Endothelial cell of umbilical vein (primary cell): ENCODE measurements around the gene SATB2. TPM values are rescaled to one million over a fixed set of nuclear protein-coding genes. Genes with fewer than 3 reads are reported as not detected.
A peak's percentile ranks its signal among the peaks of the same experiment; 100 is the strongest.

Experiments
- BruUV-seq: library from RNA; stranded (reverse); fragments of 400-500 nt; replicated peaks from 2 replicates; lab custom pipeline; 2021; lab: Mats Ljungman, UMichigan
- CTCF ChIA-PET: fragments of 300-600, 350-600 bp; sonication (Branson Sonifier 250); formaldehyde crosslinking; loops from one replicate; lab custom pipeline; 2021; ENCODE audit warnings: antibody characterized with exemption, inconsistent platforms; lab: Charles Lee
- POLR2A ChIA-PET: fragments of 300-600, 350-600 bp; sonication (Branson Sonifier 250); formaldehyde crosslinking; loops from one replicate; lab custom pipeline; 2021; ENCODE audit warnings: antibody characterized with exemption, inconsistent platforms; lab: Charles Lee
- DNase-seq: peaks from one replicate; pipeline ENCODE4 v3.0.0-alpha.2; 2011; ENCODE audit warnings: low read depth, low spot score
- FAIRE-seq: peaks from 2 replicates; lab custom pipeline; 2011; peaks lifted over from hg19 to GRCh38; lab: Jason Lieb, UNC
- H2AFZ ChIP-seq: 2 replicates; pipeline ENCODE4 v1.6.0; 2012; ENCODE audit warnings: low read depth, low read length, control low read depth, inconsistent platforms
- H3K27ac ChIP-seq: 2 replicates; pipeline ENCODE4 v1.5.1; 2011; ENCODE audit warnings: low read depth, mild to moderate bottlenecking, control low read depth, low read length, moderate library complexity; ENCODE audit not compliant: insufficient read depth
- H3K27me3 ChIP-seq, 2 experiments: 2 replicates each; pipeline versions ENCODE4 v1.6.0 to v1.6.1; 2011; ENCODE audit warnings: low read length in 2 of 2, mixed read lengths in 1 of 2; ENCODE audit not compliant: control insufficient read depth in 2 of 2, insufficient read depth in 2 of 2
- H3K36me3 ChIP-seq, 2 experiments: 2 replicates in 1 of 2; 3 replicates in 1 of 2; pipeline ENCODE4 v1.5.1; 2011; ENCODE audit warnings: low read length in 2 of 2, mild to moderate bottlenecking in 1 of 2, moderate library complexity in 1 of 2; ENCODE audit not compliant: control insufficient read depth in 2 of 2, insufficient read depth in 2 of 2; ENCODE audit errors: extremely low read depth in 1 of 2
- H3K4me1 ChIP-seq: 3 replicates; pipeline ENCODE4 v1.5.1; 2011; ENCODE audit warnings: mild to moderate bottlenecking, low read length; ENCODE audit not compliant: control insufficient read depth, insufficient read depth; ENCODE audit errors: extremely low read depth
- H3K4me2 ChIP-seq: 2 replicates; pipeline ENCODE4 v1.6.1; 2011; ENCODE audit warnings: low read length, control low read depth, mixed read lengths; ENCODE audit not compliant: insufficient read depth
- H3K4me3 ChIP-seq, 3 experiments: fragments of 200-600 bp in 1 of 3; sonication (generic), shearing (Covaris generic) in 1 of 3; replicated peaks in 1 of 3; 2 replicates each; pipeline ENCODE4 v1.5.1; 2011 to 2016; ENCODE audit warnings: control low read depth in 3 of 3, low read length in 3 of 3, mild to moderate bottlenecking in 2 of 3, inconsistent platforms in 1 of 3, low read depth in 1 of 3, moderate library complexity in 1 of 3; ENCODE audit not compliant: insufficient read depth in 1 of 3
- H3K79me2 ChIP-seq: 2 replicates; pipeline ENCODE4 v1.6.0; 2012; ENCODE audit warnings: low read length, inconsistent platforms; ENCODE audit not compliant: control insufficient read depth, insufficient read depth
- H3K9ac ChIP-seq: replicated peaks from 2 replicates; pipeline ENCODE3; 2011; ENCODE audit warnings: low read length, control low read depth; ENCODE audit not compliant: insufficient read depth; ENCODE audit errors: extremely low read depth
- H3K9me1 ChIP-seq: replicated peaks from 3 replicates; pipeline ENCODE4 v1.6.0; 2011; ENCODE audit warnings: mild to moderate bottlenecking, low read length; ENCODE audit not compliant: control insufficient read depth, insufficient read depth; ENCODE audit errors: extremely low read depth
- H3K9me3 ChIP-seq: replicated peaks from 2 replicates; pipeline ENCODE4 v1.5.1; 2012; ENCODE audit warnings: low read length, inconsistent platforms; ENCODE audit not compliant: control insufficient read depth, insufficient read depth
- H4K20me1 ChIP-seq: replicated peaks from 2 replicates; pipeline ENCODE3; 2011; ENCODE audit warnings: mild to moderate bottlenecking, low read length; ENCODE audit not compliant: control insufficient read depth, insufficient read depth; ENCODE audit errors: extremely low read depth
- CTCF ChIP-seq, 2 donors: IDR thresholded peaks; 1 replicate in 1 of 2; 2 replicates in 1 of 2; pipeline ENCODE4 v1.5.1; 2011; ENCODE audit warnings: low read length in 2 of 2, mild to moderate bottlenecking in 2 of 2, moderate library complexity in 2 of 2, control low read depth in 1 of 2, inconsistent platforms in 1 of 2, low read depth in 1 of 2; ENCODE audit not compliant: insufficient read depth in 1 of 2; ENCODE audit errors: extremely low read depth in 1 of 2
- EZH2 ChIP-seq: IDR thresholded peaks from 2 replicates; pipeline ENCODE4 v1.6.1; 2012; ENCODE audit warnings: borderline replicate concordance, low read depth, mild to moderate bottlenecking, moderate library complexity, low read length, inconsistent platforms; ENCODE audit not compliant: severe bottlenecking
- FOS ChIP-seq: IDR thresholded peaks from 2 replicates; pipeline ENCODE4 v1.6.1; 2011; ENCODE audit warnings: mild to moderate bottlenecking, low read length, moderate library complexity, borderline replicate concordance; ENCODE audit not compliant: insufficient read depth
- GATA2 ChIP-seq: IDR thresholded peaks from 2 replicates; pipeline ENCODE4 v1.7.0; 2011; ENCODE audit warnings: low read depth, mild to moderate bottlenecking, moderate library complexity, mixed read lengths, low read length; ENCODE audit not compliant: insufficient read length, insufficient read depth
- JUN ChIP-seq: IDR thresholded peaks from 2 replicates; pipeline ENCODE4 v1.6.1; 2011; ENCODE audit warnings: borderline replicate concordance, low read depth; ENCODE audit not compliant: insufficient read length, insufficient read depth
- MAX ChIP-seq: IDR thresholded peaks from 2 replicates; pipeline ENCODE4 v1.6.1; 2011; ENCODE audit not compliant: insufficient read depth, insufficient read length
- MYC ChIP-seq: IDR thresholded peaks from one replicate; pipeline ENCODE4 v1.6.1; 2011; ENCODE audit warnings: mild to moderate bottlenecking, low read depth, low read length
- POLR2A ChIP-seq: IDR thresholded peaks from 2 replicates; pipeline ENCODE4 v1.6.1; 2012; ENCODE audit warnings: low read depth, mild to moderate bottlenecking, control low read depth, low read length
- POLR2AphosphoS5 ChIP-seq: IDR thresholded peaks from 2 replicates; pipeline ENCODE4 v1.6.1; 2012; ENCODE audit warnings: low read depth, mild to moderate bottlenecking, control low read depth, low read length, moderate library complexity; ENCODE audit not compliant: insufficient read depth
- dilution Hi-C: fragments of 300-500 bp; cut with MboI; formaldehyde crosslinking; loops from one replicate; pipeline ENCODE4 v1.15.0; 2019; ENCODE audit warnings: low sequenced_read_pairs; ENCODE audit not compliant: extremely low pct_ligation_motif_present
- intact Hi-C: fragments of 100-400 bp; cut with micrococcal nuclease; formaldehyde crosslinking; loops from one replicate; pipeline ENCODE4 v1.10.0; 2022
- polyA plus RNA-seq, 4 experiments: library from polyadenylated mRNA; depleted of rRNA in 3 of 4; stranded (reverse) in 3 of 4; unstranded in 1 of 4; fragments of >200 nt; gene quantifications; 2 replicates each; pipeline versions ENCODE4 v1.2.1 to v1.2.3, GENCODE V29; 2011 to 2012; ENCODE audit warnings: missing spikeins in 1 of 4
- total RNA-seq: library from RNA; stranded (reverse); gene quantifications from 2 replicates; pipeline ENCODE4 v1.2.3, GENCODE V29; 2021

SATB2 gene
- total and polyA plus RNA-seq, 2 donors (not counting 3 experiments of a cell fraction or from before 2014, with no cell fraction given) = 0.47 to 1.1 TPM

- dilution Hi-C loops = no loop called here
- Histone ChIP-seq H3K9me3 (no peaks in the 10 kb centered on the region), H2AFZ (no peak overlapping the region), H3K4me3 (no peak overlapping the region), H3K9ac (no peak overlapping the region), H3K4me1 (peaks cover 14% of the 10 kb centered on the region), H4K20me1 (no peaks in the 10 kb centered on the region), H3K4me2 (no peak overlapping the region), H3K36me3 (no peaks in the 10 kb centered on the region), H3K9me1 (no peaks in the 10 kb centered on the region), H3K79me2 (no peaks in the 10 kb centered on the region), H3K27ac (no peak overlapping the region), H3K27me3 (peaks cover 62 to 83% of the 10 kb centered on the region in 2 experiments)
- ChIA-PET POLR2A (no interaction called here), CTCF (no interaction called here)
- intact Hi-C loops = loop anchor here (10.0 kb wide), 1 partner anchor 1657 kb away; the partner anchor contains the start of gene PLCL1
- TF ChIP-seq FOS = no peak
- TF ChIP-seq EZH2 = peak; percentile 88
- TF ChIP-seq GATA2 = no peak
- no peak for TF ChIP-seq JUN
- no peak for TF ChIP-seq POLR2A
- no TSS peak for BruUV-seq
- no peak for DNase-seq
- no peak for FAIRE-seq
These were observed 4.1 kb upstream of the SATB2 start for GRCh38 chr2:199461711-199462346.

- no TSS peak for BruUV-seq
- FAIRE-seq (no peak), DNase-seq (peak; percentile 16)
- Histone ChIP-seq H3K79me2 (no peaks in the 10 kb centered on the region), H3K4me2 (no peak overlapping the region), H2AFZ (no peak overlapping the region), H3K4me1 (peaks cover 14% of the 10 kb centered on the region), H3K9me1 (no peaks in the 10 kb centered on the region), H3K27ac (no peak overlapping the region), H3K9me3 (no peaks in the 10 kb centered on the region), H3K4me3 (no peak overlapping the region), H3K9ac (no peak overlapping the region), H3K36me3 (no peaks in the 10 kb centered on the region), H4K20me1 (no peaks in the 10 kb centered on the region), H3K27me3 (peaks cover 61 to 83% of the 10 kb centered on the region in 2 experiments)
- no peak for TF ChIP-seq JUN
- no peak for TF ChIP-seq POLR2A
- TF ChIP-seq POLR2AphosphoS5 = no peak
- TF ChIP-seq MAX = no peak
- no peak for TF ChIP-seq FOS
- TF ChIP-seq MYC = no peak
- TF ChIP-seq GATA2 = no peak
- no peak for TF ChIP-seq CTCF (IDR thresholded peaks at IDR 0.05; ENCODE audit: extremely low read depth in 1 of 2, insufficient read depth in 1 of 2, low read depth in 1 of 2, low read length in 2 of 2)
- no peak for TF ChIP-seq EZH2
- dilution Hi-C loops = no loop called here
- POLR2A ChIA-PET = no interaction called here
- intact Hi-C loops = loop anchor here (10.0 kb wide), 1 partner anchor 1656 kb away; the partner anchor contains the start of gene PLCL1
- CTCF ChIA-PET = no interaction called here
These were observed 3.3 kb upstream of the SATB2 start for GRCh38 chr2:199460846-199461710.
